ENCODE results near the gene DRAP1. TPM values are rescaled to one million over a fixed set of nuclear protein-coding genes. Genes with fewer than 3 reads are reported as not detected.

Gene DRAP1
- total RNA-seq, 4 donors from 2014 or later, result 64.5 to 134 (median 93.3) TPM

GRCh38 chr11:65915821-65916251 is 3.4 kb upstream of the DRAP1 start:
- peaks cover 0 to 5% (median 0%) of the 10 kb centered on the region in 3 donors for H3K36me3 ChIP-seq
- no peak overlapping the region for H3K4me3 ChIP-seq
- H3K27me3 ChIP-seq, result no peaks in the 10 kb centered on the region
- DNase-seq (ENCODE audit: low spot score in 2 of 2), result peak; percentile 59 to 63
- no peak for TF ChIP-seq POLR2A (IDR thresholded peaks at IDR 0.05)
- peak in 1 of 2 donors; percentile 63 for TF ChIP-seq EP300 (IDR thresholded peaks at IDR 0.05)
- H3K9me3 ChIP-seq, result no peaks in the 10 kb centered on the region
- WGBS, 2 donors, result 7 to 13% methylated on average over 2 to 13 of the region's 13 CpGs
- peaks cover 4 to 72% (median 50%) of the 10 kb centered on the region in 4 donors for H3K4me1 ChIP-seq
- H3K27ac ChIP-seq, result peak overlapping the region; percentile 19 to 97 (median 85)

GRCh38 chr11:65916391-65916790 is 2.8 kb upstream of the DRAP1 start:
- peaks cover 0 to 5% (median 0%) of the 10 kb centered on the region in 3 donors for H3K36me3 ChIP-seq
- no peaks in the 10 kb centered on the region for H3K9me3 ChIP-seq
- H3K4me3 ChIP-seq, result no peak overlapping the region
- TF ChIP-seq POLR2A (IDR thresholded peaks at IDR 0.05) (no peak), EP300 (IDR thresholded peaks at IDR 0.05) (no peak), CTCF (IDR thresholded peaks at IDR 0.05) (no peak)
- H3K27ac ChIP-seq, result peak overlapping the region; percentile 19 to 97 (median 85)
- peaks cover 4 to 74% (median 50%) of the 10 kb centered on the region in 4 donors for H3K4me1 ChIP-seq
- no peak for DNase-seq (ENCODE audit: low spot score in 2 of 2)
- no peaks in the 10 kb centered on the region for H3K27me3 ChIP-seq
- WGBS, 2 donors, result 69 to 74% methylated on average over 4 to 7 of the region's 7 CpGs

GRCh38 chr11:65917077-65917433 is 2.2 kb upstream of the DRAP1 start:
- no peak for DNase-seq (ENCODE audit: low spot score in 2 of 2)
- H3K27ac ChIP-seq, result peak overlapping the region in 3 of 4 donors; percentile 75 to 97 (median 95)
- peaks cover 0 to 8% (median 0%) of the 10 kb centered on the region in 3 donors for H3K36me3 ChIP-seq
- peaks cover 4 to 69% (median 44%) of the 10 kb centered on the region in 4 donors for H3K4me1 ChIP-seq
- peak overlapping the region in 1 of 4 donors; percentile 86 for H3K4me3 ChIP-seq
- 87 to 92% methylated on average over 3 of the region's 3 CpGs for WGBS, 2 donors
- H3K27me3 ChIP-seq, result no peaks in the 10 kb centered on the region
- TF ChIP-seq CTCF (IDR thresholded peaks at IDR 0.05) (no peak), POLR2A (IDR thresholded peaks at IDR 0.05) (no peak), EP300 (IDR thresholded peaks at IDR 0.05) (no peak)
- H3K9me3 ChIP-seq, result no peaks in the 10 kb centered on the region

- 74 to 79% methylated on average over 19 to 30 of the region's 35 CpGs for WGBS, 2 donors
Measured at GRCh38 chr11:65917434-65918210, 1.6 kb upstream of the DRAP1 start.

More at GRCh38 chr11:65917434-65918210, 1.6 kb upstream of the DRAP1 start:
- TF ChIP-seq EP300 (IDR thresholded peaks at IDR 0.05) (no peak), CTCF (IDR thresholded peaks at IDR 0.05) (no peak), POLR2A (IDR thresholded peaks at IDR 0.05) (no peak)
- Histone ChIP-seq H3K4me1 (peaks cover 4 to 64% (median 42%) of the 10 kb centered on the region in 4 donors), H3K4me3 (peak overlapping the region; percentile 76 to 99 (median 88)), H3K9me3 (no peaks in the 10 kb centered on the region), H3K27me3 (no peaks in the 10 kb centered on the region), H3K27ac (peak overlapping the region; percentile 84 to 98 (median 96)), H3K36me3 (peaks cover 0 to 14% (median 4%) of the 10 kb centered on the region in 3 donors)
- no peak for DNase-seq (ENCODE audit: low spot score in 2 of 2)
